Vagina (tissue), 2 donors: ENCODE results near the gene ANKRD34C. TPM values are rescaled to one million over a fixed set of nuclear protein-coding genes. Genes with fewer than 3 reads are reported as not detected.

Experiments used
- DNase-seq, 2 donors: peaks; one replicate each; pipeline ENCODE4 v3.0.0-alpha.2; 2017; ENCODE audit errors: extremely low spot score in 2 of 2
- H3K27ac ChIP-seq: fragments of 200-600 bp; sonication (generic); one replicate; pipeline ENCODE4 v1.5.1; 2019
- H3K27me3 ChIP-seq: fragments of 200-600 bp; sonication (generic); one replicate; pipeline ENCODE4 v1.5.1; 2019
- H3K36me3 ChIP-seq, 2 donors: fragments of 200-600 bp; sonication (generic); one replicate each; pipeline ENCODE4 v1.5.1; 2017 to 2019
- H3K4me1 ChIP-seq: fragments of 200-600 bp; sonication (generic); one replicate; pipeline ENCODE4 v1.5.1; 2019
- H3K4me3 ChIP-seq, 2 donors: fragments of 200-600 bp; sonication (generic); 1 replicate in 1 of 2; 2 replicates in 1 of 2; pipeline ENCODE4 v1.5.1; 2016 to 2019
- H3K9me3 ChIP-seq: fragments of 200-600 bp; sonication (generic); one replicate; pipeline ENCODE4 v1.5.1; 2019
- POLR2A ChIP-seq, 2 donors: fragments of 450-650 bp; IDR thresholded peaks; one replicate each; pipeline ENCODE4 v1.6.1; 2017; ENCODE audit warnings: antibody characterized with exemption in 2 of 2, mild to moderate bottlenecking in 2 of 2, moderate library complexity in 2 of 2
- POLR2AphosphoS5 ChIP-seq, 2 donors: sonication (generic); formaldehyde crosslinking; IDR thresholded peaks; one replicate each; pipeline ENCODE4 v1.9.0; 2017; ENCODE audit warnings: antibody characterized with exemption in 2 of 2, mild to moderate bottlenecking in 2 of 2, low read depth in 1 of 2; ENCODE audit not compliant: insufficient read depth in 1 of 2
- intact Hi-C: fragments of 100-400 bp; cut with DNase I; formaldehyde crosslinking; loops from one replicate; pipeline ENCODE4 v1.15.1; 2023
- total RNA-seq: library from RNA; depleted of rRNA; stranded (reverse); fragments of >200 nt; gene quantifications from one replicate; pipeline ENCODE4 v1.2.3, GENCODE V29; 2016
- TF ChIP-seq, protein P1 (sequence below), 3 experiments: fragments of 450-650 bp in 2 of 3; fragments of 200-600 bp in 1 of 3; sonication (generic) in 1 of 3; IDR thresholded peaks; one replicate each; pipeline ENCODE4 v1.5.1; 2017 to 2019; ENCODE audit warnings: antibody characterized with exemption in 3 of 3, mild to moderate bottlenecking in 2 of 3, moderate library complexity in 2 of 3

Gene ANKRD34C
- total RNA-seq, result 0.25 TPM

DNA sequence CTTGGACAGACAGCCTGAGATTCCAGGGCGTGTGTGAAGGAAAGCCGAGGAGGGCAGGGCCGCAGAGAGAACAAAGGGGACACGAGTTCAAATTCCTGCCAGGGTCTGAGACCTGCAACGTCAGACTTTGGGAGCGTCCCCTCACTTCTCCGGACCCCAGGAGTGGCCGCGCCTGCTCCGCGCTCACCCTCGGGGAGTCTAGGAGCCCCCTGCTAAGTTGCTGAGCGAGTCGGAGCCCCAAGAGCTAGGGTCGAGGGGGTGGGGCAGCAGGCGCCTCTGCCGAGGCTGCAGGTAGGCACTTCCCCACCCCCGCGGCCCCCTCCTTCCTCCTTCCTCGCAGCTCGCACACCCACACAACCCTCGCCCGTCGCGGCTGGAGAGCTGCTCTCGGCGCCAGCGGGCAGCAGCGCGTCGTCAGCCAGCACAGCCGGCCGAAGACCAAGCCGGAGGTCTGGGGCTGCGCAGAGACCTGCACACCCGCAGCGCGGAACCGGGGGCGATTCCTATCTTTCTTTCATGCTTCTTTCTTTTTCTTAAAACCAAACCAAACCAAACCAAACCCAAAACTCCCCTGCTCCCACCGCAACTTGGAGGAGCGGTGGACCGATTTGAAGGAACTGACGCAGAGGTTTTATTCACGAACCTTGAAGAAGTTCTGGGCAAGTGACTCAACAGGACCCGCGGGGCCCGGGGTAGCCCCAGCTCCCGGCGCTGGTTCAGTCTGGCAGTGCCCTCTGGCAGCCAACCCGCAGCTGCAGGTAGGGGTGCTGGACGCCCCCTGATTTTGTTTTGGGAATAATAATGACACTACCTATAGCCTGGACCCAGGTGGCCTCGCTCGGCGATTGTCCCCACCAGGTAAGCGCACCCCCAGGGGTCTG, at the start of gene ANKRD34C:
ANKRD34C (plus strand) TSS at position 352 of the 881 bp plus-strand sequence. CDS start 10,563 bp downstream, outside the sequence.
- intact Hi-C loops, result no loop called here
- Histone ChIP-seq H3K4me3 (no peak within 1 kb of the TSS), H3K9me3 (no peaks in the 10 kb centered on the region), H3K27ac (no peak within 1 kb of the TSS), H3K27me3 (peaks cover 18% of the 10 kb centered on the region), H3K36me3 (no peaks in the 10 kb centered on the region), H3K4me1 (no peaks in the 10 kb centered on the region)
- TF ChIP-seq, protein P1, sequence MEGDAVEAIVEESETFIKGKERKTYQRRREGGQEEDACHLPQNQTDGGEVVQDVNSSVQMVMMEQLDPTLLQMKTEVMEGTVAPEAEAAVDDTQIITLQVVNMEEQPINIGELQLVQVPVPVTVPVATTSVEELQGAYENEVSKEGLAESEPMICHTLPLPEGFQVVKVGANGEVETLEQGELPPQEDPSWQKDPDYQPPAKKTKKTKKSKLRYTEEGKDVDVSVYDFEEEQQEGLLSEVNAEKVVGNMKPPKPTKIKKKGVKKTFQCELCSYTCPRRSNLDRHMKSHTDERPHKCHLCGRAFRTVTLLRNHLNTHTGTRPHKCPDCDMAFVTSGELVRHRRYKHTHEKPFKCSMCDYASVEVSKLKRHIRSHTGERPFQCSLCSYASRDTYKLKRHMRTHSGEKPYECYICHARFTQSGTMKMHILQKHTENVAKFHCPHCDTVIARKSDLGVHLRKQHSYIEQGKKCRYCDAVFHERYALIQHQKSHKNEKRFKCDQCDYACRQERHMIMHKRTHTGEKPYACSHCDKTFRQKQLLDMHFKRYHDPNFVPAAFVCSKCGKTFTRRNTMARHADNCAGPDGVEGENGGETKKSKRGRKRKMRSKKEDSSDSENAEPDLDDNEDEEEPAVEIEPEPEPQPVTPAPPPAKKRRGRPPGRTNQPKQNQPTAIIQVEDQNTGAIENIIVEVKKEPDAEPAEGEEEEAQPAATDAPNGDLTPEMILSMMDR (IDR thresholded peaks at IDR 0.05), result no peak
- TF ChIP-seq POLR2AphosphoS5 (IDR thresholded peaks at IDR 0.05; ENCODE audit: insufficient read depth in 1 of 2, low read depth in 1 of 2) (no peak), POLR2A (IDR thresholded peaks at IDR 0.05) (no peak)
- no peak for DNase-seq

DNA sequence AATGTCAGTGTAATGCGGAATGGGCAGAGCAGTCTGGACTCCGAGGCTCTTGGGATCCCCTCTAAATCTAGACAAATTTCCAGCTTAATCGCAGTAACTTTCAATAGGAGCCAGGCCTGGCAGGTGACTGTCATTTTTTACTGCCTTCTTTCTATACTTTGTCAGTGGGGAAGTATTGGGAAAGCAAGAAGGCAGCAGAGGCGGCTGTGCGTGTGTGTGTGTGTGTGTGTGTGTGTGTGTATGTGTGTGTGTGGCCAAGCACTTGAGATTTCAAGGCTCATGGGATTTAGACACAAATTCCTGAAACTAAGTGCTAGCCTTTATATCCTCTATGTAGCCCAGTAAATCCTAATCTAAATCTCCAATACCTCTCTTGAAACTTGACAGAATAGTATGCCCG, 49.3 kb upstream of the ANKRD34C start:
- H3K27ac ChIP-seq, result no peak overlapping the region
- H3K27me3 ChIP-seq, result no peaks in the 10 kb centered on the region
- H3K36me3 ChIP-seq, result no peaks in the 10 kb centered on the region
- intact Hi-C loops, result no loop called here
- H3K9me3 ChIP-seq, result no peaks in the 10 kb centered on the region
- H3K4me3 ChIP-seq, result no peak overlapping the region
- TF ChIP-seq, protein P1 (IDR thresholded peaks at IDR 0.05), result no peak
- TF ChIP-seq POLR2AphosphoS5 (IDR thresholded peaks at IDR 0.05; ENCODE audit: insufficient read depth in 1 of 2, low read depth in 1 of 2), result no peak
- TF ChIP-seq POLR2A (IDR thresholded peaks at IDR 0.05), result no peak
- H3K4me1 ChIP-seq, result no peaks in the 10 kb centered on the region
- peak in 1 of 2 donors; percentile 52 for DNase-seq

DNA sequence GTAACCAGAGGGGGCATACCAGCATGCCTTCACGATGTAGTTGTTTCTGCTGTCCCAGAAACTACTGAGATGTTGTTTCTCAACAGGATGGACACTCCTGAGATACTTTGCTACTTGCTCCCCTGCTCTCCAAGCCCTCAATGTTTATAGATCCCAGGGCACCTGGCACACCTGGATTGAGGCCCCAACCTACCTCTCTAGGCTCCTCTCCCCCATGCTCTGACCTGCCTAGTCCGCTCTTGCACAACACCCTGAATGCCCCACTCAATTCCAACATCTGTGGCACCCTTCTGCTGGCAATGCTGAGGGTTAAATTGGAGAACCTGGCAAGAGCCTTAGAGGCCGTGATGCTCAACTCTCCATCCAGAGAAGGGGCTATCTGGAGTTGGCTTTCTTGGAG, 42.5 kb upstream of the ANKRD34C start:
- H3K9me3 ChIP-seq, result no peaks in the 10 kb centered on the region
- DNase-seq, result no peak
- H3K4me3 ChIP-seq, result no peak overlapping the region
- no peaks in the 10 kb centered on the region for H3K36me3 ChIP-seq
- TF ChIP-seq POLR2AphosphoS5 (IDR thresholded peaks at IDR 0.05; ENCODE audit: insufficient read depth in 1 of 2, low read depth in 1 of 2), result no peak
- H3K27me3 ChIP-seq, result no peaks in the 10 kb centered on the region
- H3K4me1 ChIP-seq, result no peaks in the 10 kb centered on the region
- intact Hi-C loops, result no loop called here
- H3K27ac ChIP-seq, result no peak overlapping the region

DNA sequence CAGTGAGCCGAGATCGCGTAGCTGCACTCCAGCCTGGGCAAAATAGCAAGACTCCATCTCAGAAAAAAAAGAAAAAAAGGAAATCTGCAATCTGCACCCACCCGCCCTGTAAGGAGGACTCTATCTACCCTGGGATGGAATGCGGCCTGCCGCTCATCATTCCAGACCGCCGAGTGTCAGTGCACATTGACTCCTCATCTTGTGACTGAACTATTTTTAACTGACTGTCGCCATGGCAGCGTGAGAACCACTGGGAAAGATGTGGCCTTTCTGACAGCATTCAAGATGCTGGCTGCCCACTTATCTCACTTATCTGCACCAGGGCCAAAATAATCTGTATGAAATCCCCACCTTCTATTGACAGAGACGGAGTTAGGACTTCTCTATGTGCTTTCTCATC, 38.8 kb upstream of the ANKRD34C start:
- no peaks in the 10 kb centered on the region for H3K36me3 ChIP-seq
- peak in 1 of 2 donors; percentile 54 for DNase-seq
- H3K9me3 ChIP-seq, result no peaks in the 10 kb centered on the region
- no peak for TF ChIP-seq POLR2A (IDR thresholded peaks at IDR 0.05)
- TF ChIP-seq, protein P1 (IDR thresholded peaks at IDR 0.05), result no peak
- TF ChIP-seq POLR2AphosphoS5 (IDR thresholded peaks at IDR 0.05; ENCODE audit: insufficient read depth in 1 of 2, low read depth in 1 of 2), result no peak
- intact Hi-C loops, result no loop called here
- H3K4me3 ChIP-seq, result no peak overlapping the region
- H3K4me1 ChIP-seq, result no peaks in the 10 kb centered on the region
- no peaks in the 10 kb centered on the region for H3K27me3 ChIP-seq
- no peak overlapping the region for H3K27ac ChIP-seq

DNA sequence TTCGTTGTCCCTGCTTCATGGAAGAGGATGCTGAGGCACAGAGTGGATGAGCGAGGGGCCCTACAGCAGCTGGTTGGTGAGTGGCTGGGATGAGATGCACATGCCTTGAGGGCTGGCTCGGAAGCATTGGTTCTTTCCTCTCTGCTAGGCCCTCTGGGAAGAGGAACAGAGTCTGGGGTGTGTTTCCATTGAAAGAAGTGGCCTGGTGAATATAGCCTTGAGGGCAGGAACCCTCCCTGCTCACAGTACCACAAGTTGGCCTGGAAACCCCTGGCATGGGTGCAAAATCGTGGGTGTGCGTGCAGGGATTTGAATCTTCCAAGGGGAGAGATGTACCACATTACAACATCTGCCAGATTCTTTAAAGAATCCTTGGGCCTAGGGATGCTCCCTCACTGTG, 37.6 kb upstream of the ANKRD34C start:
- TF ChIP-seq POLR2AphosphoS5 (IDR thresholded peaks at IDR 0.05; ENCODE audit: insufficient read depth in 1 of 2, low read depth in 1 of 2) (no peak), POLR2A (IDR thresholded peaks at IDR 0.05) (no peak)
- TF ChIP-seq, protein P1 (IDR thresholded peaks at IDR 0.05), result no peak

More for the DNA sequence above, 37.6 kb upstream of the ANKRD34C start:
- no peak for DNase-seq
- Histone ChIP-seq H3K36me3 (no peaks in the 10 kb centered on the region), H3K27me3 (no peaks in the 10 kb centered on the region), H3K9me3 (no peaks in the 10 kb centered on the region), H3K4me1 (no peaks in the 10 kb centered on the region), H3K4me3 (no peak overlapping the region), H3K27ac (no peak overlapping the region)
- intact Hi-C loops, result no loop called here
